HG03196 (cell line): ENCODE results near the gene MBOAT2.
"Not testable (repeated sequence)": the region's sequence is repeated elsewhere in the genome, so short reads cannot be mapped to it uniquely, and the experiment has no call there.

Experiments
- ATAC-seq: cut with Tn5 transposase; IDR thresholded peaks from one replicate; pipeline ENCODE4 v1.9.1; 2021; ENCODE audit not compliant: unreplicated experiment

The MBOAT2 gene

GRCh38 chr2:8957628-8958027 is 45.9 kb downstream of the MBOAT2 start:
- ATAC-seq: no peak

GRCh38 chr2:8956774-8957173 is 46.7 kb downstream of the MBOAT2 start:
- no peak for ATAC-seq

- ATAC-seq: no peak
Observed at GRCh38 chr2:8954990-8955389, 48.5 kb downstream of the MBOAT2 start.

GRCh38 chr2:8953525-8953924 is 50.0 kb downstream of the MBOAT2 start:
- ATAC-seq: no peak

- ATAC-seq: no peak
Observed at GRCh38 chr2:8939486-8940114, 63.9 kb downstream of the MBOAT2 start.

GRCh38 chr2:8938384-8938783 is 65.1 kb downstream of the MBOAT2 start:
- ATAC-seq: no peak

GRCh38 chr2:8935982-8936381 is 67.5 kb downstream of the MBOAT2 start:
- no peak for ATAC-seq

- ATAC-seq: no peak
Observed at GRCh38 chr2:8934338-8934737, 69.1 kb downstream of the MBOAT2 start.

- no peak for ATAC-seq
Observed at GRCh38 chr2:8932702-8933101, 70.8 kb downstream of the MBOAT2 start.

GRCh38 chr2:8930185-8930584 is 73.3 kb downstream of the MBOAT2 start:
- ATAC-seq: not testable (repeated sequence)

GRCh38 chr2:8929128-8929527 is 74.4 kb downstream of the MBOAT2 start:
- ATAC-seq: no peak

- ATAC-seq: no peak
Observed at GRCh38 chr2:8927510-8928455, 75.7 kb downstream of the MBOAT2 start.

- no peak for ATAC-seq
Observed at GRCh38 chr2:8926356-8926755, 77.1 kb downstream of the MBOAT2 start.

GRCh38 chr2:8925411-8925810 is 78.1 kb downstream of the MBOAT2 start:
- no peak for ATAC-seq

- ATAC-seq: no peak
Observed at GRCh38 chr2:8923183-8923582, 80.3 kb downstream of the MBOAT2 start.

GRCh38 chr2:8922431-8922830 is 81.1 kb downstream of the MBOAT2 start:
- no peak for ATAC-seq

GRCh38 chr2:8918412-8918811 is 85.1 kb downstream of the MBOAT2 start:
- ATAC-seq: no peak

- ATAC-seq: no peak
Observed at GRCh38 chr2:8915941-8916340, 87.5 kb downstream of the MBOAT2 start.

- not testable (repeated sequence) for ATAC-seq
Observed at GRCh38 chr2:8913767-8914166, 89.7 kb downstream of the MBOAT2 start.

GRCh38 chr2:8907764-8908288 is 95.7 kb downstream of the MBOAT2 start:
- no peak for ATAC-seq

- not testable (repeated sequence) for ATAC-seq
Observed at GRCh38 chr2:8903924-8904323, 99.6 kb downstream of the MBOAT2 start.

GRCh38 chr2:8902757-8903156 is 100.7 kb downstream of the MBOAT2 start:
- ATAC-seq: not testable (repeated sequence)
